NCI-H146 treated with DMSO at 0.1 percent for 48 hours (cell line): Measurements from ENCODE around the gene MTMR2.

ENCODE experiments used
- DNase-seq: peaks from one replicate; lab custom pipeline; 2025; ENCODE audit not compliant: unreplicated experiment; lab: John Stamatoyannopoulos, UW

The MTMR2 gene

GRCh38 chr11:95788921-95789505 lies 134.9 kb downstream of the MTMR2 start:
- DNase-seq: peak; percentile 39
